ENCODE data around the gene GPN3. TPM values are rescaled to one million over a fixed set of nuclear protein-coding genes. Genes with fewer than 3 reads are reported as not detected.
A peak's percentile ranks its signal among the peaks of the same experiment; 100 is the strongest.

GPN3 gene
- total RNA-seq (2012; rRNA removed), result 7.7 and 24.7 TPM in 2 replicates
- 11.4 and 14.9 TPM in 2 replicates for polyA plus RNA-seq (2012; rRNA removed)
- 6.1 and 12.4 TPM in 2 replicates for polyA plus RNA-seq (2012; cell fraction: cytosol; rRNA removed)
- 1.1 and 4.0 TPM in 2 replicates for polyA plus RNA-seq (2012; cell fraction: nucleus; rRNA removed; ENCODE audit: low replicate concordance)
- percentile 45 among the genes with signal in this experiment for Bru-seq, nascent RNA
- BruChase-seq, experiment 1, labeled RNA remaining after a 6-hour chase, result percentile 52 among the genes with signal in this experiment
- percentile 39 among the genes with signal in this experiment for BruChase-seq, experiment 2, labeled RNA remaining after a 2-hour chase
- long read RNA-seq, transcript GPN3-201 (8 exons, 1,468 nt), result major isoform, 13 of 14 reads
- long read RNA-seq, partial matches to known transcripts, result 1 of 14 reads
- long read RNA-seq, other reads (novel, unspliced or antisense), result 0 of 14 reads

DNA sequence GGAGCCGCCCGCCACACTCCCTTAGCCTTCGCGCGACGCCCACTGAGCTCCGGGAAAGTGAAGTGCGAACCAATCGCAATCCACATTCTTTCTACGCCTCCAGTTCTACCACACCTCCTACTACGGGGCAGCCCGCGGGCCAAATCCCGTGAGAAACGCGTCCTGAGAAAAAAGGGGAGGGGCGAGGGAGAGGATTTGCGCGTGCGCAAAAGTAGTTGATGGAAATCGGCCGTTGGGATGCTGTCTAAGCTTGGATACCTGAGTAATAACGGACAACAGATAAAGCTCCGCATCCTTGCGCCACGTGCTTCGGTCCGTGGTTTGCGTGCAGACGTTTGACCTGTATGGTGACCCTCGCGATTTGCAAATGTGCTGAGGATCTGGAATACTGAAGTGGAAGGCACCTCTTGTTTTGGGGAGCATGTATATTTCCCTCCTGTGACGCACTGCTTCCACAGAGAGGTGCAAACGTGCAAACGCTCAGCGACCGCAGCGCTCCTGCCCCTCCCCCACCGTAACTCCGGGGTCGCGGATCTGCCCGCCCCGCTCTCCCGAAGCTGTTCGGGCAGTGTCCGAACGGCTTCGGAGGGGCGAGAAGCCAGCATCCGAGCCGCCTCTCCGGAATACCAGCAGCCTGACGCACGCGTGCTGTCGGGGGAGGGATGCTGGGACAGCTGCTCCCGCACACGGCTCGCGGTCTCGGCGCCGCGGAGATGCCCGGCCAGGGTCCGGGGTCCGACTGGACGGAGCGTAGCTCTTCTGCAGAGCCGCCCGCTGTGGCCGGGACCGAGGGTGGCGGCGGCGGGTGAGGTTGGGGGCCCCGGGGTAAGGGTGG lies at the start of gene GPN3, which contains the start of gene FAM216A:
Gene GPN3 (minus strand): TSS at position 44 of the 835 bp plus-strand sequence. CDS start 54 bp downstream, outside the sequence.
Gene FAM216A (plus strand): TSS at position 632 of the 835 bp plus-strand sequence. CDS start 31 bp downstream, at position 663.
- Histone ChIP-seq H3K9me3 (ENCODE audit: control insufficient read depth, insufficient read depth, low read length) (no peaks in the 10 kb centered on the region), H4K8ac (ENCODE audit: low read depth in 2 of 2, low read length in 2 of 2) (peak within 1 kb of the TSS; percentile 81 to 95), H3K4me1 (ENCODE audit: control insufficient read depth, insufficient read depth, low read length) (peaks cover 3% of the 10 kb centered on the region; the same call in 1 of the 2 replicates), H3K27ac (ENCODE audit: insufficient read depth, low read length) (peak within 1 kb of the TSS; percentile 86), H3K18ac (ENCODE audit: low read depth, low read length) (peak within 1 kb of the TSS; percentile 76), H2BK20ac (ENCODE audit: low read depth, low read length) (peak within 1 kb of the TSS; percentile 33), H2BK15ac (ENCODE audit: low read depth, low read length) (peak within 1 kb of the TSS; percentile 84; the same call in 1 of the 3 replicates), H2AK9ac (replicated peaks; ENCODE audit: low read depth, low read length, poor library complexity) (peak within 1 kb of the TSS; percentile 93), H3K4ac (ENCODE audit: low read depth, low read length) (peak within 1 kb of the TSS; percentile 93), H2BK120ac (ENCODE audit: low read depth, low read length) (peak within 1 kb of the TSS; percentile 81), H3K36me3 (ENCODE audit: control insufficient read depth, insufficient read depth, low read length) (peaks cover 6% of the 10 kb centered on the region), H3K23ac (ENCODE audit: low read depth, low read length) (peak within 1 kb of the TSS; percentile 96), H3K9ac (ENCODE audit: low read depth, low read length) (peak within 1 kb of the TSS; percentile 86), H4K91ac (ENCODE audit: insufficient read depth, low read depth, low read length) (peak within 1 kb of the TSS; percentile 86), H4K20me1 (ENCODE audit: insufficient read depth, low read length) (peaks cover 3% of the 10 kb centered on the region), H3K79me1 (ENCODE audit: low read depth in 1 of 2, low read length in 2 of 2) (peaks cover 11 to 56% of the 10 kb centered on the region in 2 experiments), H3K56ac (ENCODE audit: extremely low read depth, insufficient read depth, low read length) (peak within 1 kb of the TSS; percentile 96), H3K14ac (replicated peaks; ENCODE audit: low read depth, low read length) (peak within 1 kb of the TSS; percentile 88), H4K5ac (ENCODE audit: low read depth, low read length) (peak within 1 kb of the TSS; percentile 79), H2AK5ac (ENCODE audit: low read depth, low read length) (peak within 1 kb of the TSS; percentile 33; the same call in 1 of the 2 replicates), H3K27me3 (ENCODE audit: control insufficient read depth, insufficient read depth, low read length) (no peaks in the 10 kb centered on the region), H3K4me2 (ENCODE audit: low read depth, low read length) (peak within 1 kb of the TSS; percentile 93), H2AFZ (replicated peaks; ENCODE audit: low read length, poor library complexity) (peak within 1 kb of the TSS; percentile 97), H2BK5ac (ENCODE audit: low read depth, low read length, poor library complexity, severe bottlenecking) (peak within 1 kb of the TSS; percentile 85), H3K4me3 (ENCODE audit: insufficient read depth, low read depth, low read length) (peak within 1 kb of the TSS; percentile 53), H3K9me1 (ENCODE audit: insufficient read depth, low read length) (no peaks in the 10 kb centered on the region)
- WGBS, 2 experiments (ENCODE audit: extremely low coverage in 2 of 2, insufficient read length in 1 of 2), result 1% methylated on average over 30 of the region's 78 CpGs; no CpG with 5 or more reads in 1 of the 2 experiments
- intact Hi-C loops (cut with micrococcal nuclease), result loop anchor here (1.0 to 2.0 kb wide), 4 partner anchors 18 to 420 kb away; partner anchors contain the start of gene ARPC3
- DNase-seq, result peak; percentile 98
- ChIA-PET CTCF (interaction anchor here (0.5 to 2.7 kb wide), 15 partner anchors 16 to 333 kb away, joined by 3 to 15 read pairs (median 4); partner anchors contain the start of gene ARPC3), POLR2A (ENCODE audit: unreplicated experiment) (interaction anchor here (0.6 to 1.0 kb wide), 5 partner anchors 11 to 1058 kb away, joined by 3 to 7 read pairs (median 4); partner anchors contain the start of gene ARPC3)
- TF ChIP-seq RFX5 (IDR thresholded peaks at IDR 0.05; ENCODE audit: low read depth, low read length) (no peak), CHD1 (IDR thresholded peaks at IDR 0.05; ENCODE audit: low read depth, low read length) (no peak), CEBPB (IDR thresholded peaks at IDR 0.05; ENCODE audit: low read depth, low read length) (no peak), POLR2A (IDR thresholded peaks at IDR 0.05; ENCODE audit: low read depth, low read length) (peak; percentile 83), BHLHE40 (IDR thresholded peaks at IDR 0.05; ENCODE audit: low read depth, low read length) (peak; percentile 75), FOS (IDR thresholded peaks at IDR 0.05; ENCODE audit: low read depth, low read length) (peak; percentile 41; the same call in 1 of the 2 replicates), NFE2L2 (IDR thresholded peaks at IDR 0.05; ENCODE audit: low read depth, low read length) (no peak), MAZ (IDR thresholded peaks at IDR 0.05; ENCODE audit: borderline replicate concordance, low read depth, low read length) (peak; percentile 92), MXI1 (IDR thresholded peaks at IDR 0.05; ENCODE audit: borderline replicate concordance, low read depth, low read length) (peak; percentile 95)
- TF ChIP-seq, protein P1, sequence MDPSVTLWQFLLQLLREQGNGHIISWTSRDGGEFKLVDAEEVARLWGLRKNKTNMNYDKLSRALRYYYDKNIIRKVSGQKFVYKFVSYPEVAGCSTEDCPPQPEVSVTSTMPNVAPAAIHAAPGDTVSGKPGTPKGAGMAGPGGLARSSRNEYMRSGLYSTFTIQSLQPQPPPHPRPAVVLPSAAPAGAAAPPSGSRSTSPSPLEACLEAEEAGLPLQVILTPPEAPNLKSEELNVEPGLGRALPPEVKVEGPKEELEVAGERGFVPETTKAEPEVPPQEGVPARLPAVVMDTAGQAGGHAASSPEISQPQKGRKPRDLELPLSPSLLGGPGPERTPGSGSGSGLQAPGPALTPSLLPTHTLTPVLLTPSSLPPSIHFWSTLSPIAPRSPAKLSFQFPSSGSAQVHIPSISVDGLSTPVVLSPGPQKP (IDR thresholded peaks at IDR 0.05; ENCODE audit: borderline replicate concordance, low read depth, low read length), result no peak
- TF ChIP-seq, protein P2, sequence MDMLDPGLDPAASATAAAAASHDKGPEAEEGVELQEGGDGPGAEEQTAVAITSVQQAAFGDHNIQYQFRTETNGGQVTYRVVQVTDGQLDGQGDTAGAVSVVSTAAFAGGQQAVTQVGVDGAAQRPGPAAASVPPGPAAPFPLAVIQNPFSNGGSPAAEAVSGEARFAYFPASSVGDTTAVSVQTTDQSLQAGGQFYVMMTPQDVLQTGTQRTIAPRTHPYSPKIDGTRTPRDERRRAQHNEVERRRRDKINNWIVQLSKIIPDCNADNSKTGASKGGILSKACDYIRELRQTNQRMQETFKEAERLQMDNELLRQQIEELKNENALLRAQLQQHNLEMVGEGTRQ (IDR thresholded peaks at IDR 0.05; ENCODE audit: low read depth, low read length), result 0 out of 2 replicates have a peak, but pooled peaks have one; percentile 20
- no TSS peak for BruUV-seq (replicated peaks)
- dilution Hi-C loops (cut with HindIII; ENCODE audit: low sequenced_read_pairs, unreplicated experiment), result no loop called here
- in situ Hi-C loops (cut with MboI; ENCODE audit: low sequenced_read_pairs), result no loop called here
- ATAC-seq (ENCODE audit: low read depth), result peak; percentile 90

Data from IMR-90 (cell line).